C1 segment of cervical spinal cord (tissue), 14 donors: ENCODE data around the gene SSH2.
"Not testable (repeated sequence)": the region's sequence is repeated elsewhere in the genome, so short reads cannot be mapped to it uniquely, and the experiment has no call there.

Source experiments
- DNase-seq, 14 donors: peaks; one replicate each; lab custom pipeline; 2025; lab: John Stamatoyannopoulos, UW

The SSH2 gene

DNA sequence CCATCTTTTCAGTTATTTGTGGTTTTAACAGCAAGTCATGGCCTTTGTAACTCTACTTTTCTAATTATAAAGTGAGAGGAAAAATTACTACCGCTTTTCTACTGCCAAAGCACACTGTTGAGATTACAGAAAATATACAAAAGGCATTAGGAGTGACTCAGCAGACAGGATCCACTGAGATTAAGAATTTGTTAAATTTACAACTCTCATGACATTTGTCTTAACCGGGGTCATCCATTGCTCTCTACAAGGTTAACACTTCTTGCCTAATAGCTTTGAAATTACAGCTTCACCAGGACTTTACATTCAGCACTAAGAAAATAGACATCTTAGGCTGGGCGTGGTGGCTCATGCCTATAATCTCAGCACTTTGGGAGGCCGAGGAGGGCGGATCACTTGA, 93.4 kb downstream of the SSH2 start:
- no peak for DNase-seq

DNA sequence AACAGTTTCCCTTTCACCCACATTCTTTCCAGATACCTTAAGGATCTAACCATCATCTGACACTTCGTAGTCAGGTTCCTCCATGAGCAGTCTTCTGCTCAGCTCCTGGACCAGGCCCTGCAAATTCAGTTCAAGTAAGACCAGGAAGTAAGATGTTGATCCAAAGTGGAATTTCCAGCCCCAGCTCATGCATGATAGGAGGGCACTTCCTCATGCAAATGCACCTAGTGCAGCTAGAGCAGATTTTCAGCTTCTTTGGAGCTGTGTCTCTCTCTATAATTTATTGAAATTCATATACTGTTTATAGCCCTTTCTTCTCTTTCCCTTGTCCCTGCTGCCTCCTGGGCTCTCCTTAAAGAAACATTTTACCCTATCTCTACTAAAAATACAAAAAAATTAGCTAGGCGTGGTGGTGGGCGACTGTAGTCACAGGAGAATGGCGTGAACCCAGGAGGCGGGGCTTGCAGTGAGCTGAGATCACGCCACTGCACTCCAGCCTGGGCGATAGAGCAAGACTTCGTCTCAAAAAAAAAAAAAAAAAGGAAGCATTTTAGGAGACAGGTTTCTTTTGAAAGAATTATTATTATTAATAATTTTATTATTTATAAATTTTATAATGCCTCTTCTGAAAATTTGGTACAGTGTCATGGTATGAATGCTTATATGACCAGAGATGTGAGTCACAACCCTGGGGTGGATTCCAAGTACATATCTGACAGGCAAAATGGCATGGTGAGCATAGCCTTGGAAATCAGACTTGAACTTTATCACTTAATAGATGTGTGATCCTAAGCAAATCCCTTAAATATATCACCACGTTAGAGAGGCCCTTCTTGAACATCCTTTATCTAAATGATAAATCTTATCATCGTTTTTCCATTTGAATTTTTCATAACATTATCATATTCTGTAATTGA, 94.3 kb downstream of the SSH2 start:
- no peak for DNase-seq

DNA sequence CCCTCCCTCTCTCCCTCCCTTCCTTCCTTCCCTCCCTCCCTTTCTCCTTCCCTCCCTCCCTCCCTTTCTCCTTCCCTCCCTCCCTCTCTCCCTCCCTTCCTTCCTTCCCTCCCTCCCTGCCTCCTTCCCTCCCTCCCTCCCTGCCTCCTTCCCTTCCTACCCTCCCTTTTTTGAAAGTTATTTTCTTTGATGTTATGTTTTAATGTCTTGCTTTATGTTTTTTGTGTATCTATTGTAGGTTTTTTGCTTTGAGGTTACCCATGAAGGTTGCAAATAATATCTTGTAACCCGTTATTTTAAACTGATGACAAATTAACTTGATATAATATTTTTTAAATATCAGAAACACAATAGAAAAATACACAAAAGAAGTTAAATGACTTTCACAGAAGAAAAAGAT, 96.2 kb downstream of the SSH2 start:
- no peak for DNase-seq

DNA sequence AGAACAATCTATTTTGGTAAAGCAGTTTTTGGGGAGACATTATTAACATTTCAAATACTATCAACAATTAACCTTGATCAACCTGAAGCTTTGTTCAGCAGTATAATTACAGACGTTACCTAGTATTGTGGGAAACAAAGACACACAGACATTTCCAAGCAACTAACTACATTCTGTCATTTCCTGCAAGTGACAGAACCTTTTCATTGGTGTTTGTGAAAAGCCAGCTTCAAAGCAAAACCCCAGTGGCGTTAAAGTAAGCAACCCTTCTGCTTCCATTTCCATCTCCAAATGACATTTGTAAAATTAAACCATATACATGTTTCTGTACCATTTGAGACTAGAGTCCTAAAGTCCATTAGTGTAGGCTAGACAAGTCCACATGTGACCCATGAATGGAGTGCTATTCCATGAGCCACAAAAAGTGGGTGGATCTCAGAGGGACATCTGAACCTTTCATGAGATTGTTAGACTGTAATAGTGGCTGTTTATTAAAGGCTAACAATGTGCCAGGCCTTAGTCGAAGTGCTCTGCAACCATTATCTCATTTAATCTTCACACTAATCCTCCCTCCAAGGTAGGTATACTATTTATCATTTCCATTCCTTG, 101.2 kb downstream of the SSH2 start:
- no peak for DNase-seq

DNA sequence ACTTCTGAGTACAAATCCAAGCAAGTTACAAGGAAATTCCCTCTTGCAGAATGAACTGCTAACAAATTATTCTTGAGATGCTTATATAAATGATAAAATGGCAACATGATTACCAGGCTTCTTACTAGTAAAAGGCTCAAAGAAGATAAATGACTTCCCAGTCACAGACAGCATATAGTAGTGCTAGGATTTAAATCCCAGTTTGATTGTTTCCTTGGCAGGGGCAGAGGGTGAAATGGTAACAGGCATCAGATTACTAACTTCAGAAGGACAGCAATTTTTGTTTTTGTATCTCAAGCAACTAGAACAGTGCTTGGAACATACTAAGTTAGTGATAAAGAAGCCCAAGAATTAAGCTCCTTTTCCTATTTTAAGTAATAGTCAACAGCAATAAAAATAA, 102.8 kb downstream of the SSH2 start:
- no peak for DNase-seq

DNA sequence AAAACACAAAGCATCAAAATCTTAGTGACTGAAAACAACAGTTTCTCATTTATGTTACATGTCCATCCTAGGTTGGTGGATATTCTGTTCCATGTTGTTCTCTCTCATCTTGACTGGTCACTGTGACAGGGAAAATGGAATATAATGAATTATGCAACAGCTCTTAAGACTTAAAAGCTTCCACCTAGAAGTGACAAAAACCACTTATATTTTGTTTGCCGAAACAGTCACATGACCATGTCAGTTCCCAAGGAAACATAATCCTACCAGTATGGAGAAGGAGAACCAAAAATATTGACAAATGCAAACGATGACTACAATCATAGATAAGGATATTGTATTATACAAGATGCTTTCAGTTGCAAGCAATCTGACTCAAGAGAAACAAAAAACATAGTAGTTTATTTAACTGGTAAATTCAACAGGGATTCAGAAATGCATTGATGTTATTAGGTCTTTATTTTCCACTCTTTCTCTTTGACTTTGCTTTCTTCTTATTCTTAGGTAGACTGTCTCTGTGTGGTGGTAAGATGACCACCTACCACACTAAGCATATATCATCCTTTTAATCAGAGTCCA, 103.8 kb downstream of the SSH2 start:
- no peak for DNase-seq

DNA sequence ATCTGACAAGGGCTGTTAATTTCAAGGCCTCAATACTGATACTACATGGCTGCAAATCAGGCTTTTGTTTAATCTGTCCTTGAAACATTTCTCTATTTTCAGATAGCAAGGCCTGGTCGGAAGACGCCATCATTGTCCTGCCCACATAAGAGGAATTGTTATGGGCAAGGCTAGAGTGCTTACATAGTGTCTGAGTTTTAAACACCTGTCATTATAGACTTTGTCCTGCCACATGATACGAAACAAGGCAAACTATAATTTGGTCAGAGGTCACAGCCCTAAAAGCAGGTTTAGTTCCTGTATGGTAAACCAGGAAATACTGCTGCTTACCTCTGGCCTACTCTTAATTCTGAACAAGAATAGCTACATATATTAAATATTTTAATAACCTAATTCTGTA, 104.4 kb downstream of the SSH2 start:
- DNase-seq = no peak

DNA sequence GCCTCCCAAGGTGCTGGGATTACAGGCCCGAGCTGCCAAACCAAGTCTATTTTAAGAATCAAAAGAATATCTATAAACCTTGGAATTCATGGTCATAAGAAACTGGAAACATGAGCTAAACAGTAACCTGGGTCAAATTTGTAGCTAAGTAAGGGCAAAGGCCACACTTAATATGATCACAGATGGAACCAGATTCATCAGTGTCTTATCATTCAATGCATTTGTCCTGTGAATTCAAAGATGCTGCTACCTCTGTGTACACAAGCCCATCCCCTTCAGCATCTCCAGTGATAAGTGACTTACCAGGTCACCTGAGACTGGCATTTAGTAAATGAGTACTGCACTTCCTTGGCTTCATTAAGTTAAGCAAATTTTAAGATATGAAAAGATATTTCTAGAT, 108.1 kb downstream of the SSH2 start:
- no peak for DNase-seq

DNA sequence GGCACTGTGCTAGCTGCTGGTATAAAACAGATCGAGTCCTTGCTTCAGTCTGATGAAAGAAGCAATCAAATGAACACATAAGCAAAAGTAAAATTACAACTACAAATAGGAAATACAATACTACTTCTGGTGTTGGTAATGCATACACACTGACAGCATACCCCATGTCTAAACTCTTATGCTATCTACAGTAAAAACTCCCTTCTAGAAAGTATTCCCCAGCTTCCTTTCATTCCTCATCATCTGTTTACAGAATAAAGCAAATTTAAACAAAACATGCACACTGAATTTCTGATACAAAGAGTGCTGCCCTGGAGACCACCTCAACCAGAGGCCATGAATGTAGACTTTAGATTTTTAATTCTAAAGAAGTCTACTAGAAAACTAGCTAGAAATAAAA, 109.6 kb downstream of the SSH2 start:
- no peak for DNase-seq

DNA sequence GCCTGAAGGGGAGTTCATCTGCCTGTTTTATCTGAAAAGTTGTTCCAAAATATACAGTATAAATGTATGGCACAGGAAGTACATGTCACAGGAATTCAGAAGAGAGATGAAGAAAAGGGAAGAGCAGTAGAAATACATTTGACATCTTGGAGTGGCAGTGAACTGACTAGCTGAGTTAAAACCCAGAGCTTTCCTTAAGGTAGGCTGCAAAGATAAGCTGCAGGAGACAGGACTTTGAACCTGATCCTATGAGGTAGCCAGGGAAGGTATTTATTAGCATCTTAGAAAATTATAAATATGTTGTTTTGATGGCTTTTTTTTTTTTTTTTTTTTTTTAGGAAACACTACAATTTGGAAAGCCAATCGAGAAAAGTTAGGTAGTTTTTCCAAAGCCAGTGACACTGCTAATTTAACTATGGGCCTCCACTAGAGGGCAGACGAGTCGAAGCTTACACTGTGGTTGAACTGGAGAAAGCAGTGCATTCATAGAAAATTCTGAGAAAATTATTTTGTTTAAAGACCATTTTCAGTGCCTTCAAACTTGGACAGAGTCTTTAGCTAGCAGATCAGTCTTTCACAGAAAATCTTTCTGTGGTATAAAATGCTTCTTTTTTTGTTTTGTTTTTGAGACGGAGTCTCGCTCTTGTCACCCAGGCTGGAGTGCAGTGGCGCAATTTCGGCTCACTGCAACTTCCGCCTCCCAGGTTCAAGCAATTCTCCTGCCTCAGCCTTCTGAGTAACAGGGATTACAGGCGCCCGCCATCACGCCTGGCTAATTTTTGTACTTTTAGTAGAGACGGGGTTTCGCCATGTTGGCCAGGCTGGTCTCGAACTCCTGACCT, 122.3 kb downstream of the SSH2 start:
- DNase-seq = peak in 10 of 14 donors; percentile 0 to 37 (median 19)

DNA sequence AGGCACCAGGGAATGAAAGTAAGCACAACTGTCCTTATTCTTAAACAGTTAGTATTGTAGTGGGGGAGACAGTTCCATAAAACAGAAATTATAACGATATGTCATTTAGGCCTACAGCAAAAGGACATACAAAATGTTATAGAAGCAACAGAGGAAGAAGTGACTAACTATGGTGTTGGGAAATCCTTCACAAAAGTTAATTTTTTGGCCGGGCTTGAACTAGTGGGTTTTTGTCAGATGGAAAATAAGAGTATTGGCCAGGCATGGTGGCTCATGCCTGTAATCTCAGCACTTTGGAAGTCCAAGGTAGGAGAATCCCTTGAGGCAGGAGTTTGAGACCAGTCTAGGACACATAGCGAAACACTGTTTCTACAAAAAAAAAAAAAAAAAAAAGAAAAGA, 127.8 kb downstream of the SSH2 start:
- no peak for DNase-seq

DNA sequence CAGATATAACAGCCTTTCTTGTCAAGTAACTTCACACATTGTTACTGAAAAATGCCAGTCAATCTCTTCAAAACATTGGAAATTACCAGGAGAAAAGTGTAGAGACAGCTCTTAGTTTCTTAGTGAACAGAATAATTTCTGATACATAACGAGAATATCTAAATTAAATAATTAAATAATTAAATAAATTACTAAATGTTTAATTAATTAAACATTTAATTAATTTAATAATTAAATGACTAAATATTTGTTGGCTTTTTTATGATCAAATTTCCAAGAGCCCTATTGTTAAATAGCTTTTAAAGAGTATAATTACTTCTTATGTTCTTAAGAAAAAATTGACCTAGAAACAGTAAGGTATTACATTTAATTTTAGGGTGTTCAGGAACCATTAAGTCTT, 129.6 kb downstream of the SSH2 start:
- no peak for DNase-seq

DNA sequence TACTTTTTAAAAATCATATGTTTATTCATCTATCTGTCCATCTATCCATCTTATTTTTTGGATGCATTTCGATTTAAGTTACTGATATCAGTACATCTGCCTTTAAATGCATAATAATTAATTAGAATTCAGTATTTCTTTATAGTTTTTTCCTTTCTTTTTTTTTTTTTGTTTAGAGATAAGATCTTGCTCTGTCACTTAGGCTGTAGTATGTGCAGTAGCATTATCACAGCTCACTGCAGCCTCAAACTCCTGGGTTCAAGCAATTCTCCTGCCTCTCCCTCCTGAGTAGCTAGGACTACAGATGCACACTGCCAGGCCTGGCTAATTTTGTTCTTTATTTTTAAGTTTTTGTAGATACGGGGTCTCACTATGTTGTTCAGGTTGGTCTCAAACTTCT, 133.4 kb downstream of the SSH2 start:
- DNase-seq = no peak

DNA sequence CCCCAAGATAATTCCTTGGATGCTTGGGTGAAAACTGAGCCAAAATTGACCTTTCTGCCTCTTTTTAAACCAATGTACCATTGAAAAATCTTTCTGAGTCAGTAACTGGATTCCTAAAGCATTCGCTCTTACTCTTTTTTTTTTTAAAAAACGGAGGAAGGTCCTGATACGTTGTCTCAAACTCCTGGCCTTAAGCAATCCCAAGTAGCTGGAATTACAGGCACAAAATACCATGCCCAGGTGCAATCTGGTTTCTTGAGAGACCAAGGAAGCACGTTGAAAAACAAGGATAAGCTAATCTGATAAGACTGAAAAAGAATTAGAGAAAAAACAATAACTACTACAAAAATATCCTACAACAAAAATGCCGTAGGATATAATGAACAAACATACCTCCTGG, 136.5 kb downstream of the SSH2 start:
- DNase-seq = no peak

DNA sequence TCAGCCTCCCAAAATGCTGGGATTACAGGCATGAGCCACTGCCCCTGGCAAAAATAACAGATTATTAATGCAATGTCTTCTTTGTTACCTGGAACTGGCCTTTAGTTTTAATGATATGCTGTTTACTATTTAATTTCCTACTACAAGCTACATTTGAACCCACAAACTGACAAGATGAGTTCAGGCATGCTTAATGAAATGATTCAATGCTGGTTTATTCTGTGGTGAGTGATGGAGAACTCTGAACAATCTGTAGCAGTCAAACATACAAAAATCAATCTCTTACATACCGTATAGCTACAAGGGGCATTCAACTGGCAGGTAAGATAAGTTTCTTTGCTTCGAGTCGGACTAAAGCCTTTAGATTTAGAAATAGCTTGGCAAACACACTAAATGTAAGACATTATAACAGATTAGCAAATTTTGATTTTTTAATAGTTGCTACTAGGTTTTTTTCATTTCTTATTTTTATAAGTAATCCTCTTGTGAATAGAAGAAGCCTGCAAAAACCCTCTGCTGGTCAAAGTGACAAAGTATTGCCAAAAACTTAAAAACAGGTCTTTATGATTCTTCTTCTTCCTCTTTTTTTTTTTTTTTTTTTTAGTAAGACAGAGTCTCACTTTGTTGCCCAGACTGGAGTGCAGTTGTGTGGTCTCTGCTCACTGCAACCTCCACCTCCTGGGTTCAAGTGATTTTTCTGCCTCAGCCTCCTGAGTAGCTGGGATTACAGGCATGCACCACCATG, 138.5 kb downstream of the SSH2 start:
- DNase-seq = no peak

DNA sequence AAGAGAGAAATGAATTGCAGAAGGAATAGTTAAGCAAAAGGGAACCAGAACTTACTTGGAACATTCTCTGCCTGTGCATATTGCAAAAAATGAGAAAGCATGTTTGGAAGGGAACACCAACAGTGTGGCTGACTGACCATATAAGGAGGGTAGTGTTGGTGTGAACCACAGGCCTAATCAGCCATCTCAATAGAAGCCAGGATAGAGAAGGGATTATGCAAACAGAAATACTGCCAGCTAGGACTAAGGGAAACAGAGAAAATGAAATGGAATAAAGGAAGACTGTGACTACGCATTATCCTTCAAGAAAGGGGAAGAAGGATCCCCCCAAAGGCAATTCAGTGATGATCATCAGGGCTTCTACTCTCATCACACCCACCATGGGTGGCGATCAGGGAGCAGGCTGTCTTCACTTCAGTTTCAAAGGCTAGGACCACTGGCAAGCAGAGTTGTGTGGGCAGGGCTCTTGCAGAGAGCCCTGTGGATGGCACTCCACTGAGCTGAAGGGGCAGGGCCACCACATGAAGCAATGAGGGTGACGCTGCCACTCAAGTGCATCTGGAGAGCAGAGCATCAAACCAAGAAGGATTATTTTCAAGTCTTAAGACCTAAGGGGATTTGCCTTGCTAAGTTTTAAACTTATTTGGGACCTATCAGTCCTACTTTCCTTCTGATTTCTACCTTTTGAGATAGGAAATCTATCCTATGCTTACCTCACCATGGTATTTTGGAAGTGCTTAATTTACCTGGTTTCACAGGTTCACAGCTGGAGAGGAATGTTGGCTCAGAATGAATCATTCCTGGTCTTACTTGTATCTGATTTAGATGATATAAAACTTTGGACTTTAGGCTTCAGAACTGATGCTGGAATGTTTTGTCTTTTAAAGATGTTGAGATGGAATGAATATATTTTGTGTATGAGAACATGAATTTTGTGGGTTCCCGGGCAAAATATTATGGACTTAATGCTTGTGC, 140.5 kb downstream of the SSH2 start:
- DNase-seq = no peak

DNA sequence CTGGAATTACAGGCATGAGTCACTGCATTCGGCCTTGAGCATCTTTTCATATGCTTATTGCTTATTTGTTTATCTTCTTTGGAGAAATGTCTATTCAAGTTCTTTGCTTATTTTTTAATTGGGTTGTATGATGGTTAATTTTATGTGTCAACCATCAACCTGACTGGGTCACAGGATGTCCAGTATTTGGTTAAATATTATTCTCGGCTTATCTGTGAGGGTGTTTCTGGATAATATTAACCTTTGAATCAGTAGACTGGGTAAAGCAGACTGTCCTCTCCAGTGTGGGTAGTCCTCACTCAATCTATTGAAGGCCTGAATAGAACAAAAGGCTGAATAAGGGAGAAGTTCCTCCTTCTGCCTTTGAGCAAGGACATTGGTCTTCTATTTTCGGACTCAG, 142.0 kb downstream of the SSH2 start:
- DNase-seq = no peak

DNA sequence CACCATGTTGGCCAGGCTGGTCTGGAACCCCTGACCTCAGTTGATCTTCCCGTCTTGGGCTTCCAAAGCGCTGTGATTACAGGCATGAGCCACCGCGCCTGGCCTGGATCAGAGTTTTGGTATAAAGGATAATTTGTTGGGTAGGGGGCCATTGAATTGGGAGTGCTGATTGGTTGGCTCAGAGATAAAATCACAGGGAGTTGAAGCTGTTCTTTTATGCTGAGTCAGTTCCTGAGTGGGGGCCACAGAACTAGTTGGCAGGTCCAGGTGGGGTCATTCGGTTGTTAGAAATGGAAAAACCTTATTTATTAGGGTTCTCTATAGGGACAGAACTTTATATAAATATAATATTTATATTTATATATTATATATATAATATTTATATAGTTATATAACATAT, 147.1 kb downstream of the SSH2 start:
- DNase-seq = no peak

DNA sequence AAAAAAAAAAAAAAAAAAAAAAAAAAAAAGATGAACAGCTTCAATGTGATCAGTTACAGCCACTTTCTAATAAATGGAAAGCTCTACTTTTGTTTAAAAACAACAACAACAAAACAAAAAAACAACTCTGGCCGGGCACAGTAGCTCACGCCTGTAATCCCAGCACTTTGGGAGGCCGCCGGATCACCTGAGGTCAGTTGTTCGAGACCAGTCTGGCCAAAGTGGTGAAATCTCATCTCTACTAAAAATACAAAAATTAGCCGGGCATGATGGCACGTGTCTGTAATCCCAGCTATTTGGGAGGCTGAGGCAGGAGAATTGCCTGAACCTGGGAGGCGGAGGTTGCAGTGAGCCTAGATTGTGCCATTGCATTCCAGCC, 150.2 kb downstream of the SSH2 start:
- not testable (repeated sequence) for DNase-seq
